HL-60/S4 treated with retinoic acid at 250 ng/mL for 4 days and 3 days (cell line): ENCODE results near the gene CCZ1.
"Not testable (repeated sequence)": the region's sequence is repeated elsewhere in the genome, so short reads cannot be mapped to it uniquely, and the experiment has no call there.

Experiments
- in situ Hi-C: fragments of 300-500 bp; cut with MboI; formaldehyde crosslinking; loops from 2 replicates; pipeline ENCODE4 v1.7.0; 2022; ENCODE audit warnings: low sequenced_read_pairs

The CCZ1 gene

GRCh38 chr7:5904726-5905125, 6.2 kb downstream of the CCZ1 start:
- in situ Hi-C loops, result not testable (repeated sequence)

- in situ Hi-C loops, result not testable (repeated sequence)
These were observed 10.3 kb downstream of the CCZ1 start for GRCh38 chr7:5908835-5909234.

DNA sequence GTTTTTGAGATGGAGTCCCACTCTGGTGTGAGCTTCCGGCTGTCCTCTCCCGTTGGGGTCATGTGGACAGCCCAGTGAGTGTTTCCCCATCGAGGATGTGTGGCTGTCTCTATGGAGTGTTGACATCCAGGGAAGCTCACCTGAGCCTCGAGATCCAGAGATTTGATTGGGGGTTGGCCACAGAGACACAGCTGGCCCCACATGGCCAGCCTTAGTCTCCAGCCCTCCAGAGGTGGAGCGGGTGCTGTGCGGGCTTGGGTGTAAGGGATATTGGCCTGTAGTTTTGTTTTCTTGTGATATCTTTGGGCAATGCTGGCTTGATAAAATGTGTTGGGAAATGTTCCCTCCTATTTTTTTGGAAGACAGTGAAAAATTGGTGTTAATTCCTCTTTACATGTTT, 18.0 kb downstream of the CCZ1 start:
- in situ Hi-C loops, result not testable (repeated sequence)

- in situ Hi-C loops, result not testable (repeated sequence)
These were observed 25.6 kb downstream of the CCZ1 start for GRCh38 chr7:5924180-5924579.

GRCh38 chr7:5924630-5925029, 26.1 kb downstream of the CCZ1 start:
- in situ Hi-C loops, result not testable (repeated sequence)

- in situ Hi-C loops, result not testable (repeated sequence)
These were observed 27.8 kb downstream of the CCZ1 start for GRCh38 chr7:5926263-5926870.

DNA sequence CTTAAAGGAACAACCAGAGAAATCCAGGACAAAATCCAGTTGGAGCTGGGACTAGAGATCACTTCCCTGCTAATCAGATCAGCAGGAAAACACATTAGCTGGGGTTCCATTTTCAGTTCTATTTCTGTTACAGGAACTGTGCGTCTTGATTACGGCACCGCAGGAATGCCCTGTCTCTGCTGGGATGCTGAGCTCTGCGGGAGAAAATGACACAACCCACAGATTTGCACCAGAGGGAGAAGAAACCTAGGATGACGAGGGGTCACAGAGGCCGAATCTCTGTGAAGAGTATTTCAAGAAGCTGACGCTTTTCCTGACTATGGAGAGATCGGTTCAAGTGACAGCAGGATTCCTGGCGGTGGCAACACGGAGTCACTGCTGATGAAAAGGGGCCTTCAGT, 31.8 kb downstream of the CCZ1 start:
- in situ Hi-C loops, result not testable (repeated sequence)

GRCh38 chr7:5931250-5931649, 32.7 kb downstream of the CCZ1 start:
- in situ Hi-C loops, result not testable (repeated sequence)

DNA sequence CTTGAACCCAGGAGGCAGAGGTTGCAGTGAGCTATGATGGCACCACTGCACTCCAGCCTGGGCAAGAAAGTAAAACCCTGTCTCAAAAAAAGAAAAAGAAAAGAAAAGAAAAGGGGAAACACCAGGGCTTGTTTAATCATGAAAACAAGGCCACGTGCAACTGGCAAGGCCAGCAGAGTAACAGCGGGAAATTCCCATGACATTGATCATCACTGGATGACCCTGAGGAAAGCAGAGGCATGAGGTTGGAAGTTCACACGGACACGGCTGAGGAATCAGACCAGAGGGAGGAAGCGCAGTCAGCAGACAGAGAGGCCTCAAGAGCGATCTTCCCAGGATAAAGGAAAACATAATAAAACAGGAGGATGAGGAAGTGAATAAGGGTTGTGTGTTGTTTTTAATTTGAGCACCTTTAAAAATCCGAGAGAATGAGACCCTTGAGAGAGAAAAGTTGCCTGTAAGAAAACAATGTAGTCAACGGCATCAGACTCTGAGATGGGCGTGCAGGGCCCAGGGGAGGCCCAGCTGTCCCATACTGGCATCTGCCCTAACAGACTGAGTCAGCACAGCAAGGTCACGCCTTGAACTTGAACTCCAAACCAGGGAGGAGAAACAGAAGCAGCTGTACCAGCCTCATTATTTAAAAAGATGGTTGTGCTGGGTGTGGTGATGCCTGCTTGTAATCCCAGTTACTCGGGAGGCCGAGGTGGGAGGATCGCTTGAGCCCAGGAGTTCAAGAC, 33.5 kb downstream of the CCZ1 start:
- in situ Hi-C loops, result not testable (repeated sequence)

DNA sequence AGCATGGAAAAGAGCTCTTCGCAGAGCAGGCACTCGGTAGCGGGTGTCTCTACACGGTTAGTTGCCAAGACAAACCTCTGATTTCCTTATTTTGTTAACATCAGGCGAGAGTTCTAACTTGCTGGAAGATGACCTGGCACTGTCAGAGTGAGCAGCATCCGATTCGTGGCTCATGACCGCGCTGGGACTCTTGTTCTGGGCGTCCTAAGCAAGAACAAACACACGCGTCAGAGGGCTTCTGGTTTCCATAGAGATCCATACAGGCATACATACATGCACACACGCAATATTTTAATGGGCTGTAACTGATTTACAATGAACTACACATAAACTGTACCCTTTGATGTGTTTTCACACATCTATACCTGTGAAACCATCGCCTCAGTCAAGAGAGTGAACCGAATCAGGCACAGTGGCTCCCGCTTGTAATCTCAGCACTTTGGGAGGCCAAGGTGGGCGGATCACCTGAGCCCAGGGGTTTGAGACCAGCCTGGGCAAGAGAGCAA, 36.5 kb downstream of the CCZ1 start:
- in situ Hi-C loops, result not testable (repeated sequence)

DNA sequence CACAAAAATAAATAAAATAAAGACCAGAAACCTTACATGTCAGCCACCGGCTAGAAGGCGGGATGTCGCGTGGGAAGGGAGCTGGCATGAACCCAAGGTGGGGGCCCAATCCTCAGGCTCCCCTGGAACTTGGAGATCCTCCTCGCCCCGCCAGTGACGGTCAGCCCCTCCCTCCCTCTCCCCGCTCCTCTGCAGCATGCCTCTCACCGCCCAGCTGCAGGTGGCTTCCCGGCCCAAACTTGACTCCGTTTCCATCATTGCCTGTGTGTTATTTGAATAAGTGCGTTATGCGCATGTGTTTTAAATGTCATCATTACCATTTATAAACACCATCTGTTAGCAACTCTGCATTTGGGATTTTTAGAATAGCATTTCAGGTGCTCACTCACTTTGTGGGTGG, 64.7 kb downstream of the CCZ1 start:
- in situ Hi-C loops, result not testable (repeated sequence)

DNA sequence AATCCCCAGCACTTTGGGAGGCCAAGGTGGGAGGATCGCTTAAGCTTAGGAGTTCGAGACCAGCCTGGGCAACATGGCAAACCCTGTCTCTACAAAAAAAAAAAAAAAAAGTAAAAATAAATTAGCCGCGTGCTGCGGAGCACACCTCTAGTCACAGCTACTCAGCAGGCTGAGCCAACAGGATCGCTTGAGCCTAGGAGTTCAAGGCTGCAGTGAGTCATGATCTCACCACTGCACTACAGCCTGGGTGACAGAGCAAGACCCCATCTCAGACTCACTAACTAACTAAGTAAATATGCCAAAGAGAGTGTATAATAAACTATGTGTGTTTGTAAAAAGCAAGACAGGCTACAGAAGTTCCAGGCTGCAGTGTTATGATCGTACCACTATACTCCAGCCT, 65.3 kb downstream of the CCZ1 start:
- in situ Hi-C loops, result not testable (repeated sequence)

GRCh38 chr7:5970347-5970911, 71.9 kb downstream of the CCZ1 start, which contains the start of gene RSPH10B:
TSS of gene RSPH10B (minus strand) at chr7:5970689. CDS start at chr7:5967116, 3,573 bp downstream.
- in situ Hi-C loops, result not testable (repeated sequence)

GRCh38 chr7:5973580-5973979, 75.0 kb downstream of the CCZ1 start:
- in situ Hi-C loops, result not testable (repeated sequence)
